B cell (primary cell): ENCODE data around the gene NUB1. TPM values are rescaled to one million over a fixed set of nuclear protein-coding genes. Genes with fewer than 3 reads are reported as not detected.

Experiments used
- ATAC-seq: fragments of 200-7000 bp; cut with Tn5 transposase; one replicate; pipeline ENCODE4 v1.10.0; 2021; ENCODE audit warnings: low read depth, mild to moderate bottlenecking, moderate number of reproducible peaks, moderate library complexity
- CTCF ChIA-PET: fragments of 350-600 bp; sonication (Branson Sonifier 250); formaldehyde crosslinking; loops from one replicate; lab custom pipeline; 2021; ENCODE audit warnings: antibody characterized with exemption, inconsistent platforms; lab: Charles Lee
- POLR2A ChIA-PET: fragments of 350-600 bp; sonication (Branson Sonifier 250); formaldehyde crosslinking; loops from one replicate; lab custom pipeline; 2021; ENCODE audit warnings: antibody characterized with exemption; lab: Charles Lee
- DNase-seq: peaks from one replicate; pipeline ENCODE4 v3.0.0; 2013
- H2AFZ ChIP-seq: 2 replicates; pipeline ENCODE4 v1.6.1; 2012; ENCODE audit warnings: mild to moderate bottlenecking, low read depth, low read length; ENCODE audit not compliant: insufficient read depth, poor library complexity, severe bottlenecking
- H3K27ac ChIP-seq, 2 donors: 1 replicate in 1 of 2; 2 replicates in 1 of 2; pipeline ENCODE4 v1.5.1; 2012 to 2013; ENCODE audit warnings: low read length in 2 of 2, mild to moderate bottlenecking in 2 of 2, moderate library complexity in 1 of 2
- H3K27me3 ChIP-seq, 4 experiments: fragments of 200-600 bp in 1 of 4; sonication (generic) in 1 of 4; replicated peaks in 1 of 4; 1 replicate in 2 of 4; 2 replicates in 2 of 4; pipeline versions ENCODE4 v1.6.1 to v1.7.0; 2013 to 2016; ENCODE audit warnings: low read length in 3 of 4, mild to moderate bottlenecking in 2 of 4, mixed read lengths in 1 of 4, moderate library complexity in 1 of 4; ENCODE audit not compliant: insufficient read depth in 4 of 4, control insufficient read depth in 3 of 4; ENCODE audit errors: control extremely low read depth in 1 of 4
- H3K36me3 ChIP-seq, 2 experiments: replicated peaks in 1 of 2; 1 replicate in 1 of 2; 2 replicates in 1 of 2; pipeline versions ENCODE4 v1.6.1 to v1.7.1; 2013; ENCODE audit warnings: low read length in 1 of 2; ENCODE audit not compliant: insufficient read depth in 2 of 2, control insufficient read depth in 1 of 2; ENCODE audit errors: control extremely low read depth in 1 of 2, extremely low read depth in 1 of 2
- H3K4me1 ChIP-seq, 2 donors: fragments of 200-600 bp in 1 of 2; sonication (generic) in 1 of 2; 1 replicate in 1 of 2; 2 replicates in 1 of 2; pipeline versions ENCODE4 v1.5.1 to v1.6.1; 2013 to 2017; ENCODE audit warnings: low read length in 2 of 2; ENCODE audit not compliant: control insufficient read depth in 2 of 2, insufficient read depth in 2 of 2
- H3K4me2 ChIP-seq: replicated peaks from 2 replicates; pipeline ENCODE3; 2012; ENCODE audit warnings: mild to moderate bottlenecking, low read depth, low read length; ENCODE audit not compliant: poor library complexity, severe bottlenecking
- H3K4me3 ChIP-seq, 5 experiments: fragments of 200-600 bp in 1 of 5; sonication (generic) in 1 of 5; 1 replicate in 3 of 5; 2 replicates in 2 of 5; pipeline versions ENCODE4 v1.5.1 to v1.7.0; 2011 to 2016; ENCODE audit warnings: low read length in 4 of 5, mild to moderate bottlenecking in 4 of 5, low read depth in 2 of 5, control low read depth in 1 of 5, moderate library complexity in 1 of 5; ENCODE audit not compliant: insufficient read depth in 1 of 5; ENCODE audit errors: control extremely low read depth in 1 of 5, extremely low read depth in 1 of 5
- H3K79me2 ChIP-seq: fragments of 200-600 bp; sonication (generic); one replicate; pipeline ENCODE4 v1.6.0; 2016; ENCODE audit warnings: low read length; ENCODE audit not compliant: control insufficient read depth, insufficient read depth
- H3K9ac ChIP-seq: fragments of 200-600 bp; sonication (generic); 2 replicates; pipeline ENCODE4 v1.6.1; 2017; ENCODE audit warnings: mild to moderate bottlenecking, low read length, moderate library complexity
- H3K9me3 ChIP-seq, 3 donors: one replicate each; pipeline versions ENCODE4 v1.6.1 to v1.7.1; 2013; ENCODE audit warnings: low read length in 2 of 3; ENCODE audit not compliant: control insufficient read depth in 2 of 3, insufficient read depth in 1 of 3; ENCODE audit errors: control extremely low read depth in 1 of 3
- H4K20me1 ChIP-seq: 2 replicates; pipeline ENCODE4 v1.6.0; 2012; ENCODE audit warnings: mild to moderate bottlenecking, low read length; ENCODE audit not compliant: insufficient read depth, control insufficient read depth, poor library complexity, severe bottlenecking
- H3K27ac Mint-ChIP-seq: one replicate; pipeline ENCODE4 v1.8.0; 2021; ENCODE audit warnings: mixed read lengths
- H3K27me3 Mint-ChIP-seq: one replicate; pipeline ENCODE4 v1.8.0; 2021; ENCODE audit warnings: mixed read lengths
- H3K4me1 Mint-ChIP-seq: one replicate; pipeline ENCODE4 v1.8.0; 2021; ENCODE audit warnings: mixed read lengths
- H3K4me3 Mint-ChIP-seq: one replicate; pipeline ENCODE4 v1.8.0; 2021; ENCODE audit warnings: mixed read lengths
- H3K9me3 Mint-ChIP-seq: one replicate; pipeline ENCODE4 v1.8.0; 2022; ENCODE audit warnings: mixed read lengths; ENCODE audit not compliant: insufficient read depth
- EZH2 ChIP-seq: IDR thresholded peaks from 2 replicates; pipeline ENCODE4 v1.6.1; 2012; ENCODE audit warnings: borderline replicate concordance, low read depth, mild to moderate bottlenecking, moderate library complexity, low read length; ENCODE audit not compliant: insufficient read depth, poor library complexity, severe bottlenecking
- WGBS: methylation state at CpG from one replicate; pipeline ENCODE4 v1.1.5; 2013; ENCODE audit warnings: missing lambda C conversion rate; ENCODE audit not compliant: insufficient coverage; 5-methylcytosine and 5-hydroxymethylcytosine counted together
- intact Hi-C: fragments of 100-400 bp; cut with micrococcal nuclease; formaldehyde crosslinking; loops from one replicate; pipeline ENCODE4 v1.10.0; 2022
- polyA plus RNA-seq: library from polyadenylated mRNA; depleted of rRNA; stranded (reverse); fragments of >200 nt; gene quantifications from 2 replicates; pipeline ENCODE4 v1.2.3, GENCODE V29; 2012
- total RNA-seq, 2 donors: library from RNA; stranded (reverse); fragments of 120-200 nt in 1 of 2; gene quantifications; 1 replicate in 1 of 2; 2 replicates in 1 of 2; pipeline versions ENCODE4 v1.2.3 to v1.2.4, GENCODE V29; 2013 to 2022
- TF ChIP-seq, protein P1 (sequence below): fragments of 200-600 bp; IDR thresholded peaks from one replicate; pipeline ENCODE4 v1.8.0; 2022; ENCODE audit warnings: antibody characterized with exemption, mild to moderate bottlenecking

Gene NUB1
- total and polyA plus RNA-seq, 2 donors (not counting 1 experiment from before 2014, with no cell fraction given): 55.0 to 104 TPM

GRCh38 chr7:151339651-151340382 is 1.8 kb upstream of the NUB1 start:
- Mint-ChIP-seq H3K4me1 (peaks cover 36% of the 10 kb centered on the region), H3K9me3 (peaks cover 5% of the 10 kb centered on the region), H3K27ac (peak overlapping the region; percentile 95), H3K4me3 (peak overlapping the region; percentile 88), H3K27me3 (no peaks in the 10 kb centered on the region)
- H3K4me1 ChIP-seq: peaks cover 29 to 36% of the 10 kb centered on the region in 2 donors
- peaks cover 6% of the 10 kb centered on the region for H4K20me1 ChIP-seq
- intact Hi-C loops: loop anchor here (5.0 kb wide), 2 partner anchors 93 to 258 kb away; partner anchors contain the start of genes FASTK, SMARCD3 and TMUB1
- CTCF ChIA-PET: interaction anchor here (1.1 to 4.9 kb wide), 6 partner anchors 11 to 180 kb away, joined by 3 to 55 read pairs (median 8); partner anchors contain the start of gene RHEB
- 51% methylated on average over 4 of the region's 7 CpGs for WGBS
- TF ChIP-seq EZH2: no peak
- TF ChIP-seq, protein P1, sequence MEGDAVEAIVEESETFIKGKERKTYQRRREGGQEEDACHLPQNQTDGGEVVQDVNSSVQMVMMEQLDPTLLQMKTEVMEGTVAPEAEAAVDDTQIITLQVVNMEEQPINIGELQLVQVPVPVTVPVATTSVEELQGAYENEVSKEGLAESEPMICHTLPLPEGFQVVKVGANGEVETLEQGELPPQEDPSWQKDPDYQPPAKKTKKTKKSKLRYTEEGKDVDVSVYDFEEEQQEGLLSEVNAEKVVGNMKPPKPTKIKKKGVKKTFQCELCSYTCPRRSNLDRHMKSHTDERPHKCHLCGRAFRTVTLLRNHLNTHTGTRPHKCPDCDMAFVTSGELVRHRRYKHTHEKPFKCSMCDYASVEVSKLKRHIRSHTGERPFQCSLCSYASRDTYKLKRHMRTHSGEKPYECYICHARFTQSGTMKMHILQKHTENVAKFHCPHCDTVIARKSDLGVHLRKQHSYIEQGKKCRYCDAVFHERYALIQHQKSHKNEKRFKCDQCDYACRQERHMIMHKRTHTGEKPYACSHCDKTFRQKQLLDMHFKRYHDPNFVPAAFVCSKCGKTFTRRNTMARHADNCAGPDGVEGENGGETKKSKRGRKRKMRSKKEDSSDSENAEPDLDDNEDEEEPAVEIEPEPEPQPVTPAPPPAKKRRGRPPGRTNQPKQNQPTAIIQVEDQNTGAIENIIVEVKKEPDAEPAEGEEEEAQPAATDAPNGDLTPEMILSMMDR: no peak
- DNase-seq (peak; percentile 59), ATAC-seq (no peak)
- H3K9ac ChIP-seq: no peak overlapping the region
- POLR2A ChIA-PET: no interaction called here
- H3K9me3 ChIP-seq: peaks cover 0 to 17% (median 2%) of the 10 kb centered on the region in 3 donors
- H3K27ac ChIP-seq: peak overlapping the region; percentile 48 to 79
- peaks cover 20% of the 10 kb centered on the region for H3K79me2 ChIP-seq
- H3K4me3 ChIP-seq: peak overlapping the region in 2 of 5 experiments; percentile 0 to 15
- no peaks in the 10 kb centered on the region for H3K27me3 ChIP-seq
- peak overlapping the region; percentile 45 for H3K4me2 ChIP-seq
- H3K36me3 ChIP-seq: peaks cover 0 to 8% of the 10 kb centered on the region in 2 experiments
- peak overlapping the region; percentile 77 for H2AFZ ChIP-seq
